Retinal pigment epithelial cell (primary cell): ENCODE data around the gene CYTH1.

Experiments used
- DNase-seq: peaks from one replicate; pipeline ENCODE4 v3.0.0-alpha.2; 2010; ENCODE audit warnings: low read depth
- H3K4me3 ChIP-seq: 2 replicates; pipeline ENCODE4 v1.5.1; 2011; ENCODE audit warnings: mild to moderate bottlenecking, low read length, control low read depth, moderate library complexity
- TF ChIP-seq, protein P1 (sequence below): conservative IDR thresholded peaks from 2 replicates; pipeline ENCODE4 v1.5.1; 2011; ENCODE audit warnings: low read depth, low read length, control low read depth, inconsistent platforms

The CYTH1 gene

DNA sequence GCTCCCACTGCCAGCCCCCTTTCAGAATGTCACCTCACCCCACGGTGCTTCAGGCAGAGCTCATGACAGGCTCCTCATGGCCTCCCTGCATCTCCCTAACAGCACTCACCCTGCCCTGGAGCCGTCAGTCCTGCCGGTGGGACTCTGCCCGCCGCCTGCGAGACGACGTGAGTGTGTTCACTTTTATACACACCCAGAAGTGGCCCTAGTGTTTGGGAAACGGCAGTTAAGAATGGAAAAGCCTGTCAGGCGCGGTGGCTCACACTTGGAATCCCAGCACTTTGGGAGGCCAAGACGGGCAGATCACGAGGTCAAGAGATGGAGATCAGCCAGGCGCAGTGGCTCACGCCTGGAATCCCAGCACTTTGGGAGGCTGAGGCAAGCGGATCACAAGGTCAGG, 12.3 kb upstream of the CYTH1 start:
- no peak for DNase-seq
- no peak overlapping the region for H3K4me3 ChIP-seq
- TF ChIP-seq, protein P1, sequence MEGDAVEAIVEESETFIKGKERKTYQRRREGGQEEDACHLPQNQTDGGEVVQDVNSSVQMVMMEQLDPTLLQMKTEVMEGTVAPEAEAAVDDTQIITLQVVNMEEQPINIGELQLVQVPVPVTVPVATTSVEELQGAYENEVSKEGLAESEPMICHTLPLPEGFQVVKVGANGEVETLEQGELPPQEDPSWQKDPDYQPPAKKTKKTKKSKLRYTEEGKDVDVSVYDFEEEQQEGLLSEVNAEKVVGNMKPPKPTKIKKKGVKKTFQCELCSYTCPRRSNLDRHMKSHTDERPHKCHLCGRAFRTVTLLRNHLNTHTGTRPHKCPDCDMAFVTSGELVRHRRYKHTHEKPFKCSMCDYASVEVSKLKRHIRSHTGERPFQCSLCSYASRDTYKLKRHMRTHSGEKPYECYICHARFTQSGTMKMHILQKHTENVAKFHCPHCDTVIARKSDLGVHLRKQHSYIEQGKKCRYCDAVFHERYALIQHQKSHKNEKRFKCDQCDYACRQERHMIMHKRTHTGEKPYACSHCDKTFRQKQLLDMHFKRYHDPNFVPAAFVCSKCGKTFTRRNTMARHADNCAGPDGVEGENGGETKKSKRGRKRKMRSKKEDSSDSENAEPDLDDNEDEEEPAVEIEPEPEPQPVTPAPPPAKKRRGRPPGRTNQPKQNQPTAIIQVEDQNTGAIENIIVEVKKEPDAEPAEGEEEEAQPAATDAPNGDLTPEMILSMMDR = no peak

DNA sequence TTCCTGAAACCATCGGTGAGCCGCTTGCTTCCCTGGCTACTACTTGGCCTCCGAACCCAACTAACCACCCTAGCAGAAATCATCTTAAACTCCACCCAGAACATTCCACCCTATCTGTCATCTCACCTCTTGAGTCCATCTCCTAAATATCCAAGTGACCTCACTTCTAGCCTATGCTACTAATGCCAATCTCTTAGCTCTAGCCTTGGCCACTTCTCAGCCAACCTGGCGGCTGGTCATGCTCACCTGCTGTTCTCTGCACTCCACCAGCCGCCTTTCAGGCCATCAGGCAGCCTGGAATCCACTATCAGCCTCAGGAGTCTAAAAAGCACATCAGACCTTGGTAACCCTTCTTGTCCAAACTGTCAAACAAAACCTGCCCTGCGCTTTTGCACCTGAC, 11.9 kb upstream of the CYTH1 start:
- no peak for DNase-seq
- H3K4me3 ChIP-seq = no peak overlapping the region
- TF ChIP-seq, protein P1 = no peak

DNA sequence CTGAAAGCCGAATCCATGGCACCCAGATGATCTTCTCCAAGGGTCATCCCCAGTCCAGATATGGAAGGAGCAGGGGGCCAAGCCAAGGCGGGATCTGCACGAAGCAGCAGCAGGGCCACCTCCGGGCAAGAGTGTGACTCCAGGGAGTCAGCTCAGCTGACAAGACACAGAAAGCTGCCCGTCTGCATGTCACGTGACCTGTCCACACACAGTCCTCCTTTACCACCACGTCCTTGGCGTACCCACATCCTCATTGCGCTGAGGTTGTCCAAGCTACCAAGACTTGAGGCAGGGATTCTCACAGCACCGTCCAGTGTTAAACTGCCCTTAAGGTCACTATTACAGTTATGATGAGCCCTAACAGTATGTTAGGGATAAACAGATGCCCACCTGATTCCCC, 11.3 kb upstream of the CYTH1 start:
- TF ChIP-seq, protein P1 = no peak
- no peak for DNase-seq
- H3K4me3 ChIP-seq = no peak overlapping the region

DNA sequence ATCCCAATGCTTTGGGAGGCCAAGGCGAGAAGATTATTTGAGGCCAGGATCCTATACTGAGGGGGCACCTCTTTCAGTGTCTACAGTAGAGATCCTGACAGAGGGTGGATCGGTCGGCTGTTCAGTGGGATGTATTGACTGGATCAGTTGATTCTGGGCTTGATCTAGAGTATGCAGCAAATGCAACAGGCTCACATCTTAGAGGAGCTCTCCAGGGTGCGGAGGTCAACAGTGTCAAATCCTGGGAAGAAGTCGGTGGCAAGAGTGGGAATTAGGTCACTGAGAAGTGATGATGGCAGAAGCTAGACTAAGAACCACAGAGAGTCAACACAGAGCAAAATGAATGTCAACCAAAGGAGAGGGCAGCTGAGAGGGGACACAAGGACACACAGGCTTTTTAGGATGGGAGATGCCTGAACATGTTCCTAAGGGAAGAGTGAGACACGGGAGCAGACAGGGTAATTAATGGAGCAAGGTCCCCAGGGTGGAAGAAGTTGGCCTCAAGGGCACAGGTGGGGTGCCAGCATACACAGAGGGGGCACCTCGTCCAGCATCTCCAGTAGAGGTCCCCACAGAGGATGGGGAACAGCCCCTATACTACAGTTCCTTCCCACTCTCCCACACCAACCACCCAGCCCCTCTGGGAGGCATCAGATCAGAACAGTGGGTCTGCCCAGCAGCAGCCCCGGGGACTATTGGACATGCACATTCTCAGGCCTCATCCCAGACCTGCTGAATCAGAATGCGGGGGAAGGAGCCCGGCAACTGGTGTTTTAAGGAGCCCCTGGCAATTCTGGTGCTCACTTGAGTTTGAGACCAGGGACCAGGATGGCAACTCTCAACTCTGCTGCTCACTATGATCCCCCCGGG, 10.0 kb upstream of the CYTH1 start:
- DNase-seq = no peak
- TF ChIP-seq, protein P1 = peak; percentile 9
- H3K4me3 ChIP-seq = no peak overlapping the region

DNA sequence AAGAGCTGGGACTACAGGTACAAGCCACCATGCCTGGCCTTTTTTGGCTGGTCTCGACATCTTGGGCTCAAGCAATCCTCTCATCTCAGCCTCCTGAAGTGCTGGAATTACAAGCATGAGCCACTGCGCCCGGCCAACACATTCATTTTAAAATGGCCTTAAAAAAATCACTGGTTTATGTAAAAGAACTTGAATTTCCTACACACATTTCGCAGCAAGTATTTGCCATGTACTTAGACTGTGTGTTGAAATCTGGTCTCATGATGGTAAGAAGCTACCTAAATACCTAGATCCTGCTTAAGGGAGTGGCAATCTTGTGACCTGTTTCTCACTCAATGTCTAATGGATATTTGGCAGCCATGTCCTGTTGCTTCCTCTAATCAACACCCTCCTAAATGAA, 8.5 kb upstream of the CYTH1 start:
- TF ChIP-seq, protein P1 = no peak
- peak; percentile 68 for DNase-seq
- no peak overlapping the region for H3K4me3 ChIP-seq

DNA sequence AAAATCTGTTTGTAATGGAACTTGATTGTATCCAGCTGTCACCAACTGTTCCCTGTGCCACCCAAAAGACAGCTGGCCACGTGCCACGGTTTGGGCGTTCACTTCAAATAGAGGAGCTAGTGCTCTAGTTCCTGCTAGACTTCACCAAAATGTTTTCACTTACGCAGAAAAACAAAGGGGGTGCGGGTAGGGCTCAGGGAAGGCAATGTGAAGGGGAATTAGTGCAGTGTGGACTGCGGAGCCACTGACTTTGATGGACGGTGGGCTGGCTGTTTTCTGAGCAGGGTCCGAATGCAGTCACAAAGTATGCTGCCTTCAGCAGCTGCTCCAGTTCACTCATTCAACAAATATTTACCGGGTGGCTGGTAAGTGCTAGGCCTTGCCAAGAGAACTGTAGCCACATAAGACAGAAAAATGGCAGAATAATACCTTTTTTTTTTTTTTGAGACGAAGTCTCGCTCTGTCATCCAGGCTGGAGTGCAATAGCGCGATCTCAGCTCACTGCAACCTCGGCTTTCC, 7.6 kb upstream of the CYTH1 start:
- TF ChIP-seq, protein P1 = no peak
- H3K4me3 ChIP-seq = no peak overlapping the region
- peak; percentile 49 for DNase-seq

DNA sequence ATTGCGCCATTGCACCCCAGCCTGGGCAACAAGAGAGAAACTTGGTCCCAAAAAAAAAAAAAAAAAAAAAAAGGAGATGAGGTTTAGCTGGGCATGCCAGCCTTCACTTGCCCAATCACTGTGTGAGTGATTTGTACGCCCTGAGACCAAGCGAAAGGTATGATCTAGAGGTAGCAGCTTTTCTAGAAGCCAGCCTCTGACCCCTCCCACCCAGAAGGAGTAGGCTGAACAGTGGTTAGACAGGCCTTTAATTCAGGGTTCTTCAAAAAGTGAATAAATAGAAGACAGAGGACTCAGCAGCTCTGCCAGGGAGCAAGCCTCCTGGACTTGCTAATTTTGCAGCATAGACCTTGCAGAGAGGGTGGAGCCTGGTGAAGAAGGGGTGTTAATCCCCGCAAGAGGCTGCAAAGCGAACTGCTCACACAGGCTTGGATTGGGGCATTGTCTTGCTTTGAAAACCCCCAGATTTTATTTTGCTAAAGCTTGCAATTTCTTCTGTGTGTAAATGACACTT, 7.1 kb upstream of the CYTH1 start:
- no peak overlapping the region for H3K4me3 ChIP-seq
- TF ChIP-seq, protein P1 = no peak
- no peak for DNase-seq
